Osteocyte (in vitro differentiated cells): Measurements from ENCODE around the gene PGM2L1. TPM values are rescaled to one million over a fixed set of nuclear protein-coding genes. Genes with fewer than 3 reads are reported as not detected.

Source experiments
- DNase-seq: peaks from one replicate; pipeline ENCODE4 v3.0.0; 2021; ENCODE audit warnings: mixed read lengths; ENCODE audit not compliant: unreplicated experiment; ENCODE audit errors: extremely low spot score
- H3K27ac Mint-ChIP-seq: one replicate; pipeline ENCODE4 v1.8.0; 2021; ENCODE audit warnings: mild to moderate bottlenecking, mixed read lengths; ENCODE audit not compliant: unreplicated experiment
- H3K27me3 Mint-ChIP-seq: one replicate; pipeline ENCODE4 v1.8.0; 2021; ENCODE audit warnings: mixed read lengths; ENCODE audit not compliant: unreplicated experiment
- H3K36me3 Mint-ChIP-seq: one replicate; pipeline ENCODE4 v1.8.0; 2021; ENCODE audit warnings: mixed read lengths; ENCODE audit not compliant: unreplicated experiment
- H3K4me1 Mint-ChIP-seq: one replicate; pipeline ENCODE4 v1.8.0; 2021; ENCODE audit warnings: mixed read lengths; ENCODE audit not compliant: unreplicated experiment
- H3K4me3 Mint-ChIP-seq: one replicate; pipeline ENCODE4 v1.8.0; 2021; ENCODE audit warnings: mild to moderate bottlenecking, moderate library complexity, mixed read lengths; ENCODE audit not compliant: unreplicated experiment
- H3K9me3 Mint-ChIP-seq: one replicate; pipeline ENCODE4 v1.8.0; 2021; ENCODE audit warnings: mixed read lengths; ENCODE audit not compliant: unreplicated experiment
- total RNA-seq: library from RNA; stranded (reverse); gene quantifications from 2 replicates; pipeline ENCODE4 v1.2.1, GENCODE V29; 2021
- TF ChIP-seq, protein P1 (sequence below): fragments of 200-600 bp; sonication (generic); IDR thresholded peaks from 2 replicates; pipeline ENCODE4 v1.5.0; 2021; ENCODE audit warnings: antibody characterized with exemption, mild to moderate bottlenecking, moderate library complexity

PGM2L1 gene
- total RNA-seq, 1 donor from 2014 or later, result 22.1 TPM

DNA sequence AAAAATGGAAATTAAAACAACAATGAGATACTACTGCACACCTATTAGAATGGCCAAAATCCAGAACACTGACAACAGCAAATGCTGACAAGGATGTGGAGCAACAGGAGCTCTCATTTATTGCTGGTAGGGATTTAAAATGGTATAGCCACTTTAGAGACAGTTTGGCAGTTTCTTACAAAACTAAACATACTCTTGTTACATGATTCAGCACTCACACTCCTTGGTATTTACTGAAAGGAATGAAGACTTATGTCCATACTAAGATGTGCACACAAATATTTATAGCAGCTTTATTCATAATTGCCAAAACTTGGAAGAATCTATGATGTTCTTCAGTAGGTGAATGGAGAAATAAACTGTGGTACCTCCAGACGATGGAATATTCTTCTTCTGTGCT is 40.8 kb downstream of the PGM2L1 start:
- peaks cover 2% of the 10 kb centered on the region for H3K9me3 Mint-ChIP-seq
- peaks cover 56% of the 10 kb centered on the region for H3K36me3 Mint-ChIP-seq
- TF ChIP-seq, protein P1, sequence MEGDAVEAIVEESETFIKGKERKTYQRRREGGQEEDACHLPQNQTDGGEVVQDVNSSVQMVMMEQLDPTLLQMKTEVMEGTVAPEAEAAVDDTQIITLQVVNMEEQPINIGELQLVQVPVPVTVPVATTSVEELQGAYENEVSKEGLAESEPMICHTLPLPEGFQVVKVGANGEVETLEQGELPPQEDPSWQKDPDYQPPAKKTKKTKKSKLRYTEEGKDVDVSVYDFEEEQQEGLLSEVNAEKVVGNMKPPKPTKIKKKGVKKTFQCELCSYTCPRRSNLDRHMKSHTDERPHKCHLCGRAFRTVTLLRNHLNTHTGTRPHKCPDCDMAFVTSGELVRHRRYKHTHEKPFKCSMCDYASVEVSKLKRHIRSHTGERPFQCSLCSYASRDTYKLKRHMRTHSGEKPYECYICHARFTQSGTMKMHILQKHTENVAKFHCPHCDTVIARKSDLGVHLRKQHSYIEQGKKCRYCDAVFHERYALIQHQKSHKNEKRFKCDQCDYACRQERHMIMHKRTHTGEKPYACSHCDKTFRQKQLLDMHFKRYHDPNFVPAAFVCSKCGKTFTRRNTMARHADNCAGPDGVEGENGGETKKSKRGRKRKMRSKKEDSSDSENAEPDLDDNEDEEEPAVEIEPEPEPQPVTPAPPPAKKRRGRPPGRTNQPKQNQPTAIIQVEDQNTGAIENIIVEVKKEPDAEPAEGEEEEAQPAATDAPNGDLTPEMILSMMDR, result no peak
- DNase-seq, result no peak
- no peaks in the 10 kb centered on the region for H3K27me3 Mint-ChIP-seq
- no peak overlapping the region for H3K27ac Mint-ChIP-seq
- no peak overlapping the region for H3K4me3 Mint-ChIP-seq
- H3K4me1 Mint-ChIP-seq, result peaks cover 18% of the 10 kb centered on the region

DNA sequence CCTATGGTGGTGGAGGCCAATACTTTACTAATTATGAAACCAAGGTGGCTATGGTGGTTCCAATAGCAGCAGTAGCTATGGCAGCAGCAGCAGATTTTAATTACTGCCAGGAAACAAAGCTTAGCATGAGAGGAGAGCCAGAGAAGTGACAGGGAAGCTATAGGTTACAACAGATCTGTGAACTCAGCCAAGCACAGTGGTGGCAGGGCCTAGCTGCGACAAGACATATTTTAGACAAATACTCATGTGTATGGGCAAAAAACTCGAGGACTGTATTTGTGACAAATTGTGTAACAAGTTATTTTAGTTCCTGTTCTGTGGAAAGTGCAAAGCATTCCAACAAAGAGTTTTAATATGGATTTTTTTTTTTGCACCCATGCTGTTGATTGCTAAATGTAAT is 42.6 kb downstream of the PGM2L1 start:
- Mint-ChIP-seq H3K4me3 (no peak overlapping the region), H3K9me3 (no peaks in the 10 kb centered on the region), H3K27ac (no peak overlapping the region), H3K36me3 (peaks cover 50% of the 10 kb centered on the region), H3K4me1 (peaks cover 18% of the 10 kb centered on the region), H3K27me3 (no peaks in the 10 kb centered on the region)
- TF ChIP-seq, protein P1, result no peak
- no peak for DNase-seq

DNA sequence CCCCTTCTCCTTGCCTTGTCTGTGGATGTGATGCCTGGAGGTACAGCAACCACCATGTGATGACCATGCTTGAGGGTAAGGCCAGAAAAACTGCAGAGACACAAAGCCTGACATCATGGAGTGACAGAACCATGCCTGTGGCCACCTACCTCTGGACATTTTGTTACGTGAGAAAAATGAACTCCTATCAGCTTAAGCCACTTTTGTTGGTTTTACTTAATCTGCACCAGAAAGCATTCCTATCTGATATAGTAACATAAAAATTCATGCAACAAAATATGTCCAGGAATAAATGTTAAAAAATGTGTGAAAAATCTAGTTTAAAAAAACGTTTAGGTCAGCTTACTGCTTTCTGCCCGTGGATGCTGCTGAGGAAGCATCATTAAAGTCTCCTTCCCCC is 44.2 kb downstream of the PGM2L1 start:
- H3K27me3 Mint-ChIP-seq, result no peaks in the 10 kb centered on the region
- H3K27ac Mint-ChIP-seq, result peak overlapping the region; percentile 84
- no peaks in the 10 kb centered on the region for H3K9me3 Mint-ChIP-seq
- peaks cover 52% of the 10 kb centered on the region for H3K36me3 Mint-ChIP-seq
- TF ChIP-seq, protein P1, result no peak
- H3K4me1 Mint-ChIP-seq, result peaks cover 18% of the 10 kb centered on the region
- no peak for DNase-seq
- H3K4me3 Mint-ChIP-seq, result no peak overlapping the region

DNA sequence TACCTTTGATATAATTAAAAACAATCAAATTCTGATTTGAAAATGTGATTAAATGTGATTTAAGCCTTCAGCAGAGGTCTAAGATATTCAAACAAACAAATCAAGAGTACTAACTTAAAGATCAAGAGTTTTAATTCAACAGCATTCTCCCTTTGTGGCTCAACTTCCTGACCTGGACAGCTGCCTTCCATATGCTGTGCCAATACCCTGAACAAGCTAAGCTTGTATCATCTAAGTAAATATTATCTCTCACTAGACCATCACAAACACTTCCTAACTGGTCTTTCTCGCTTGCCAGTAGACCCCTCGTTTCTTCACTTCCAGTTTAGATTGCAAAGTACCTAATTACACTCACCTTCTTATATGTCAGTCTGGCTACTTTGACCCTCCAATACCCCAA is 50.9 kb downstream of the PGM2L1 start:
- TF ChIP-seq, protein P1, result no peak
- DNase-seq, result no peak
- Mint-ChIP-seq H3K4me3 (no peak overlapping the region), H3K27ac (no peak overlapping the region), H3K4me1 (peaks cover 14% of the 10 kb centered on the region), H3K9me3 (no peaks in the 10 kb centered on the region), H3K27me3 (no peaks in the 10 kb centered on the region), H3K36me3 (peaks cover 57% of the 10 kb centered on the region)

DNA sequence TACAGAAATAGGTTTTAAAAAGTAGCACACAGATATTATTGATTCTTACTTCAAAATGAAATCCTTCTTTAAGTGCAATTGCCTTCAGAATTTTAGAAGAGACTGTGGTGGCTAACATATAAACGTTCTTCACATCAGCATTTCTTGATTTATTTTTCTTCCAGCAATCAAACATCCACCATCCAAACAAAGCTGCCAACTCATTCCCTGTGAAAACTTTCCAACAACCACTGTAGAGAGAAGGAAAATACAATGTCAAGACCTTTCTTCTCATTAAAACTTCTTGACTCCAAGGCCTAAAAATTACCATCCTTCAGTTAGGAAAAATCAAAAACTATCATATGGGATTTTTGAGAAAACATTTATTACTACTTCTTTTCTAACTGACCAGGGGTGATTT is 52.8 kb downstream of the PGM2L1 start:
- no peak for DNase-seq
- H3K4me3 Mint-ChIP-seq, result no peak overlapping the region

More for the DNA sequence above, 52.8 kb downstream of the PGM2L1 start:
- Mint-ChIP-seq H3K9me3 (no peaks in the 10 kb centered on the region), H3K36me3 (peaks cover 62% of the 10 kb centered on the region), H3K4me1 (peaks cover 14% of the 10 kb centered on the region), H3K27me3 (no peaks in the 10 kb centered on the region), H3K27ac (peak overlapping the region; percentile 5)
- TF ChIP-seq, protein P1, result no peak
